Hematopoietic multipotent progenitor cell treated with erythropoietin and hydrocortisone succinate and interleukin-3 and kit ligand, for 15 days (in vitro differentiated cells): Measurements from ENCODE around the gene CRB2.
A peak's percentile ranks its signal among the peaks of the same experiment; 100 is the strongest.

Experiments
- DNase-seq: peaks from one replicate; pipeline ENCODE4 v3.0.0-alpha.2; 2015; ENCODE audit warnings: low spot score

The CRB2 gene

DNA sequence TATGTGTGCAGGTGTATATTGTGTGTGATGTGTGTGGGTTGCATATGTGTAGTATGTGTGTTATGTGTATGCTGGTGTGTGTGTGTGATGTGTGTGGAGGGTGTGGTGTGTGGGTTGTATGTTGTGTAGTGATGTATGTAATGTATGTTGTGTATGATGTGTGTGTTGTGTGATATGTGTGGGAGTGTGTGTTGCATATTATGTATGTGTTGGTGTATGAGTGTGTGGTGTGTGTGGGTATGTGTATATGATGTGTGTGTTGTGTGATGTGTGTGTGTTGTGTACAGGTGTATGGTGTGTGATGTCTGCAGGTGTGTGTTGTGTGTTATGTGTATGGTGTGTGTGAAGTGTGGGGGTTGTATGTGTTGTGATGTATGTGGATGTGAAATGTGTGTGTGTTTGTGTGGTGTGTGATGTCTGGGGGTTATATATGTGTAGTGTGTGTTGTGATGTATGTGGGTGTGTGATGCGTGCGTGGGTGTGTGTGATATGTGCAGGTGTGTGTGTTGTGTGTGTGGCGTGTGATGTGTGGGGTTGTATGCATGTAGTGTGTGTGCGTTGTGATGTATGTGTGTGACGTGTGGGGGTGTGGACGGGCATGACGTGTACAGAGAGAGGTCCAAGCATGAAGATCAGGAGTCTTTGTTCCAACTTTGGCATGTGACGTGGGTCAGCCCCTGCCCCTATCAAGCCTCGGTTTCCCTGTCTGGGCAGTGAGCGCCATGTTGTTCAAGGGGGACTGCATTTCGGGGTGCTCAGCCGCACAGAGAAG, 8.5 kb upstream of the CRB2 start:
- DNase-seq: no peak

- DNase-seq: no peak
Observed at GRCh38 chr9:123348317-123348992, 7.5 kb upstream of the CRB2 start.

DNA sequence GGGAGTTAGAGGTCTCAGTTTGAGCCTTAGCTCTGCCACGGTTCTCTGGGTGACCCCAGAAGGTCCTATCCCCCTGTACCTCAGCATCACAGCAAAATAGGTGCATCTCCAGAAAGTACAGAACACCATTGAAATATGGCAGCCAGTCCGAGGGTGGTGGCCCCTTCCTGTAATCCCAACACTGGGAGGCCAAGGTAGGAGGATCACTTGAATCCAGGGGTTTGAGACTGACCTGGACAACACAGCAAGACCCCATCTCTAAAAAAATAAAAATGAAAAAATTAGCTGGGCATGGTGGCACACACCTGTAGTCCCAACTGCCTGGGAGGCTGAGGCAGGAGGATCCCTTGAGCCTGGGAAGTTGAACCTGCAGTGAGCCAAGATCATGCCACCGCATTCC, 7.0 kb upstream of the CRB2 start:
- no peak for DNase-seq

DNA sequence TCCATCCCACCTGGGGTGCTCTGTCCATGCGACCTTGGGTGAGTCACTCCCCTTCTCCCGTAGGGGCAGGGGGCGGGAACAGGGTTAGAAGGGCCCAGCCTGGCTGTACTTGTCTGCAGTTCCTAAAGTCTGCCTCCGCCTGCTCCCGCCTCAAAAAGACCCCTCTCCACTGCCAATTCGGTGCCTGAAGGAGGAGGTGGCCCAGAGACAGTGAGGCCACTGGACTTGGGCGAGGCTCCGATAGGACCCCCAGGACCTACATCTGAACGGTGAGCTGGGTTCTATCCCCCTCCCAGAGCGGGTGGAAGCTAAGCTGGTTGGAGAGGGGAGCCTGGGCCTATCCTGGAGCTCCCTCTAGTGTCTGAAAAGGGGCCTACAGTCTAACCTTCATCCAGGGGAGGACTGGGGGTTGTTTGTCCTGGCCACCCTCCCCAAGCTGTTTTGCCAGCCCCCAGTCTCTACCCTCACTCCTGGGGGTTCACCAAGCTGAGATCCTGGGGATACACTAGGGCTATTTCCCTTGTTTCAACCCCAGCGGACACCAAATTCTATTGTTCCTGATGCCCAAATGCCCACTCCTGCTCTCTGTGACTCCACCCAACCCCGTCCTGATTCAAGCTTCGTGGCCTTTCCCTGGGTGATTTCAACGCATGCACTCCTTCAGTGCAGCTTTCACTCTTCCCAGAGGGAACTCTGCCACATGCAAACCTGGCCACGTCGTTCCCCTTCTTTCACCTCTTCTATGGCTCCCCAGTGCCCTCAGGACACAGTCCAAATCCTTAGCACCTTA, 6.1 kb upstream of the CRB2 start:
- peak; percentile 77 for DNase-seq

DNA sequence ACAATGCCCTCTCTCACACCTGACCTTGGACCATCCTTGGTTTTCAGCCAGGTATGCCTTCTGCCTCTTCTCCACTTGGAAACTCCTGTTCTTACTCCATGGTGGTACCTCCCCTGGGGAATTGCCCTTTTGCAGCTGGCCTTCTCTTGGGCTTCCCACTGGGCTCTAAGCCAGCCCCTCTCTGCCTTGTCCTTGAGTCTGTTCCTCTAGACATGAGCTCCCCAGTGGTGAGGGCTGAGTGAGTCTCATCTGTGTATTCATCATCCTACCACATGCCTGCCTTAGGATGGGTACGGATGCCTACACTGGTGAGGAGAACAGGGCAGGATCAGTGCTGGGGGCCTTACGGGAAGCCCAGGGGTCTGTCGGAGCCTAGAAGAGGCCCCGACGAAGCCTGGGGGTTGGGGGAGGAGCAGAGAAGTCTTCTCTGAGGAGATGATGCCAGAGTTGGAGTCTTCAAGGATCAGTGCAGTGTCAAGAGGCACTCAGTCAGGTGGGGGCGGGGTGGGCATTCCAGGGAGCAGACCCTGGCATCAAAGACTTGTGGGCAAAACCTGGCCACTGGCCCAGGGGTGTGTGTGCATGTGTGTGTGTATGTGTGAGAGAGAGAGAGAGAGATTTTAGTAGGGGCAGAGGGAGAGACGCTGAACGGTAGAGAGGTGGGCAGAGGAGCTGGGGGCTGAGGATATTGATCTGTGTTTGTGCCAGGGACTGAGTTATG, 5.2 kb upstream of the CRB2 start:
- no peak for DNase-seq

GRCh38 chr9:123353041-123353440, 3.0 kb upstream of the CRB2 start:
- no peak for DNase-seq

- peak; percentile 73 for DNase-seq
Observed at GRCh38 chr9:123353984-123354591, 1.9 kb upstream of the CRB2 start.

GRCh38 chr9:123354806-123355508, 1.0 kb upstream of the CRB2 start:
- DNase-seq: no peak

- no peak for DNase-seq
Observed at GRCh38 chr9:123356851-123357742, 1.1 kb downstream of the CRB2 start.

DNA sequence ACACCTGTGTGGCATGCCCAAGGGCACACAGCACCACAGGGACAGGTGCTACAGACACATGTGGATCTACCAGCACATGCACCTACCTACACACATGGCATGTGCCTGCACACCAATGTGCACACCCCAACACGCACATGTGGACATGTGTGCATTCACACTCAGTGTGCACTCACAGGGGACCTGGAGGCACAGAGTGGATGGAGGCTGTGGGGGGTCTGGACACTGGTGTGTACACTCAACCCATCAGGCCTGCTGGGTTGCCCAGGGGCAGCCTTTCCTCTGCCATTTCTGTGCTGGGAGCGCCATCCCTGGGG, 1.7 kb downstream of the CRB2 start:
- no peak for DNase-seq

DNA sequence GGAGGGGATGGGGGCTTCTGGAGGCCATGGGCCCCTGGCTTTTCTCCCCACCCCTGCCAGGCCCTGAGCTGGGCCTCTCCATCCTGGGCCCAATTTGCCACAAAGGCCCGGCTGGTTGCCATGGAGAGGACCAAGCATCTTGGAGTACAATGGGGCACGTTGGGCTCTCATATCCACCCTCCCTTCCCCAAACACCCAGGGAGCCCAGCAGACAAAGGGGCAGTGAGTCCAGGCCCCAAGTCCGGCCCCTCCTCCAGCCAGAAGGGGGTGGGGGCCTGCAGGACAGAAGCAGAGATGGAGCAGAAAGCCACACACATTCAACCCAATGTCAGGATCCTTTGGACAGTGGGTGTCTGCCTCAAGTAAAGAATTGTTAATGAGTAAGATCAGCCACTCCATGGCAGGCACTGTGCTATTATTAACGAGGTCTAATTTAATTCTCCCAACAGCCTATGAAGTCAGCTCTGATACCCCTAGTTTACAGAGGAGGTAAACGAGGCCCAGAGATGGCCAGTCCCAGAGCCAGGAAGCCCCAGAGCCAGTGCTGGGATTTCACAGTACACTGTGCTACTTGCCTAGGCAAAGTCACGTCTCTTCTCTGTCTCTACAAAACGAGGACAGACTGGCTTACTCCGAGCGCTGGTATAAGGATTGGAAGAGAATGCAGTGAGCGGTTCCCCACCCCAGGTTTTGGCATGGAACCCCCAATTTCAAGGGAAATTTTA, 2.3 kb downstream of the CRB2 start:
- DNase-seq: no peak

DNA sequence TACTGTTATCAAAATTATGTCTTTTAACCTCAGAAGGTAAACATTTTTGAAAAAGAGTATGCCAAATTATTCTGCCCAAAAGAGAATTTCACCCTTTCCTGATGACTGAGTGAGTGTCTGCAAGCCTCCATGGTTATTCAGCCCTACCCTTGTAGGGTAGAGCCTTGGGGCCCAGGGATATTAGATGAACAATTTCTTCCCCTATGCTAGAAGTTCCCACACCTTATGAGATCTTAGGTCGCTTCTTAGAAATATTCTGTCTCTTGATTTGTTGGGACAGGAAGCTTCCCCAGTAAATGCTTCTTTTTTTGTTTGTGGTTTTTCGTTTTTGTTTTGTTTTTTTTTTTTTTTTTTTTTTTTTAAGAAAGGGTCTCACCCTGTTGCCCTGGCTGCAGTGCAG, 3.1 kb downstream of the CRB2 start:
- DNase-seq: no peak

DNA sequence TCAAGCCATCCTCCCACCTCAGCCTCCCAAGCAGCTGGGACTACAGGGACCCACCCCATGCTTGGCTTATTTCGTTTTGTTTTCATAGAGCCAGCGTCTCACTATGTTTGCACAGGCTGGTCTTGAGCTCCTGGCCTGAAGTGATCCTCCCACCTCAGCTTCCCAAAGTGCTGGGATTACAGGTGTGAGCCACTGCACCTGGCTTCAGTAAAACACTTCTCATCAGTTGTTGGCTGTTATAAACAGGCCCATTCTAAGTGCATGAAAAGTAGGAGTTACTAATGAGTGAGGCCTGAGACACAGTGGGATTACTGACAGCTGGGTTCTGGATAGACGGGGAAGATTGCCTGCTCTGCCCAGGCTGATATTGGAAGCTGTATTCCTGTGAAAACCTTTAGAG, 3.5 kb downstream of the CRB2 start:
- DNase-seq: no peak

- DNase-seq: peak; percentile 88
Observed at GRCh38 chr9:123360161-123361085, 4.4 kb downstream of the CRB2 start.

- no peak for DNase-seq
Observed at GRCh38 chr9:123361086-123361730, 5.2 kb downstream of the CRB2 start.

DNA sequence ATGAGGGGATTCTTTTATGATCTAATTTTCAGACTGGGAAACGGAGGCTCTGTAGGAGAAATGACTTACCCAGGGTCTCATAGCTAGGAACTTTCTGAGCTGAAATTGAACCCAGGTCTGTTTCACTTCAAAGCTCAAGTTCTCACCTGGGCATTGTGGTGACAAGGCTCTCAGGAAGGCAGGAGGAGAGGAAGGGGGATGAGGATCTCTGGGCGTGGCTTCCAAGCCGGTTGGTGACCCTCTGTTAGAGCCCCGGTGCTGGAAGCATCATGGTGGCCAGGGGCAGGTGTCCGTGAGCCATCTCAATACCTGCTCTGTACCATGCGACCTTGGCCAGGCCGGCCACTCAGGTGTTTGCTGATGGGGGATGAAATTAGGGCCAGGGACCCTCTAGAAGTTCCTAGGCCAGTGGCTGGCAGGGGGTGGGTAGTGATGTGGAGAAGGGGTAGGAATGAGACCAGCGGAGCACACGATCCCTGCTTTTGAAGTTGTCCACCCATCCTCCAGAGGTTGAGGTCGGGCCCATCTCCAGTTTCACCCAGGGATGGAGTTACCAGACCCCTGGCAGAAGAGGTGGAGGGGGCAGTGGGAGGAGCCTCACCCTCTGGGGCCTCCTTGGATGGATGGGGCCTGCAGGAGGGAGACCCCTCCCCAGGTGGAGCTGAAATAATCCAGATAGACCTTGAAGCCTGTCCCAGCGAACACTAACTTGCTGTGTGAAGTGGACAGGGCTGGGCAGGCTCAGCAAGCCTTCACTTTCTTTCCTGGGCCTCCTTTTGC, 5.9 kb downstream of the CRB2 start:
- DNase-seq: no peak

DNA sequence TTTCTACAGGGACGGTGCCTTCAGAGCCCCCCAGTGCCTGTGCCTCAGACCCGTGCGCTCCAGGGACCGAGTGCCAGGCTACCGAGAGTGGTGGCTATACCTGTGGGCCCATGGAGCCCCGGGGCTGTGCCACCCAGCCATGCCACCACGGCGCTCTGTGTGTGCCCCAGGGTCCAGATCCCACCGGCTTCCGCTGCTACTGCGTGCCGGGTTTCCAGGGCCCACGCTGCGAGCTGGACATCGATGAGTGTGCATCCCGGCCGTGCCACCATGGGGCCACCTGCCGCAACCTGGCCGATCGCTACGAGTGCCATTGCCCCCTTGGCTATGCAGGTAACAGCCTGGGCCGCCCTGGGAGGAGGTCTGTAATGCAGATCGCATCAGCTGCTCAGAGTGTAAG, 6.9 kb downstream of the CRB2 start:
- DNase-seq: no peak
